Hippocampal formation (tissue), 2 donors: ENCODE results near the gene EIF4G2.

Experiments used
- DNase-seq, 2 donors: peaks; one replicate each; lab custom pipeline; 2025; lab: John Stamatoyannopoulos, UW

Gene EIF4G2

DNA sequence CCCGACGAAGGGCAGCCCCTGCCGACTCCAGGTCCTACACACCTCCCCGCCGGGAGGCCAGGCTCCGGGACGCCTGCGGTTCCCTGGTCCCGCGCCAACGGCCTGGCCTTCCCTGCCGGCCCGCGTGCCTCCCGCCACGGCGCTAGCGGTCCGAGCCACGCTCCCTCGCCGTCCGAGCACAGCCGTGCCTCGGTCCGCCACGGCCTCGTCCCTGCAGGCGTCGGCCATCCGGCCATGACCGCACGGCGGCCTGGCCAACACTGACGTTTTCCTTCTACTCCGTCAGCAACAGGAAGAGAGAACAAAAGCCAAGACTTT is 532 bp downstream of the EIF4G2 start:
- DNase-seq = no peak

DNA sequence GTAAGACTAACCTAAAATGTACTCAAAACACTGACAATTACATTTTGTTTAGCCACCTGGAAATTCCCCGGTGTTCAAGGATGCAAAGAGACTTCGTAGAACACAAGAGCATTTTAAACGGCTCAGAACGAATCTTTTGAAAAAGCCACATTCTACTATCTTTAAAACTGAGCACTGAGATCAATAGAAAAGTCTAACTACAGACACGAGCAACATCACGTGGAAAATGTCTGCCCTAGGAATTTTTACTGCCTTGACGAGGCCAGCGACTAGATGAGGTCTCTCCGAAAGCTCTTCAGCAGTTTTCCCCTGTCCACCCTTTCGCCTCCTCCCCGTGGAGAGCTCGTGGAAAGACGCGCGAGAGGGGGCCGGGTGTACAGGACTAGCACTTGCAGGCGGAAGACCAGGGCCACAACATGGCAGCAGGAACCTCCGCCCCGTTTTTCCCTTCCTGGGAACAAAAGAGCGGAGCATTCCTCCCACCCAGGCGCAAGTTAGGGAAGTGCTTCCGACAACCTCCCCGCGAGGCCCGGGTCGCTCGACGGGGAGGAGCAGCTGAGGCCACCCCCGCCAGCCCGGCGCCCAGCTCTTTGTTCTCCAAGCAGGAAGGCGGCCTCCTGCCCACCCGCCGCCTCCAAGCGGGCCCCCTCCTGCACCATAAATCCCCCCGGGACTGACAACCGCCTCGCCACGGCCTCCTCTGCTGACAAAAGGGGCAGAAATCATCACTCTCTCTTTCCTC is 1.1 kb downstream of the EIF4G2 start:
- DNase-seq = peak; percentile 19 to 68

DNA sequence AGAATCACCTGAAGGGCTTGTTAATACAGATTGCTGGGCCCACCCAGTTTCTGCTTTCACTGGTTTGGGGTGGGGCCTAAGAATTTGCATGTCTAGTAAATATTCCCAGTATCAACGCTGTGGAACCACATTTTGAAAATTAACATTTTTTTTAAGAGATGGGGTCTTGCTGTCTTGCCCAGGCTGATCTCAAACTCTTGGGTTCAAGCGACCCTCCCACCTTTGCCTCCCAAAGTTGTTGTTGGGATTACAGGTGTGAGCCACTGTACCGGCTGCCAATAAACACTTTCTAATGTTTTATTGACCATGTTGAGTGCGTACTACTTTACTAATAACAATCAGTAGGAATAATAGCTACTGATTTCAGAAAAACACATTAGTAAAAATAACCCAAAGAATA is 2.5 kb downstream of the EIF4G2 start:
- DNase-seq = no peak

DNA sequence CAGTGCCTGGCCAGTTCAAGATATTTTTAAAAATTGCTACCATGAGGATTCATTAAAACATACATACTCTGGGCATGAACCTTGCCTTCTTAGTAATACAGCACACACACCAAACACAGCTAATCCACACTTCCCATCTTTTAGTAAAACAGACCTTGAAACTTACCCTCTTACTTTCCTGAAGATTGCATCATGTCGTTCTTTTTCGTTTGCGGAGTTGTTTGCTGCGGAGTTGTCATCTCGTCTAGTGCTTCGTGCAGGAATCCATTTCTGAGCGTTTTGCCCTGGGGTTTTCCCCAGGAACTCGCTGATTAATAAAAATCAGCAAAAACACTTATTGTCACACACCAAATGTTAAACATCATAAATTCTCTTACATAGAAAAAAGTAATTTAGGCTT is 3.0 kb downstream of the EIF4G2 start:
- DNase-seq = no peak

DNA sequence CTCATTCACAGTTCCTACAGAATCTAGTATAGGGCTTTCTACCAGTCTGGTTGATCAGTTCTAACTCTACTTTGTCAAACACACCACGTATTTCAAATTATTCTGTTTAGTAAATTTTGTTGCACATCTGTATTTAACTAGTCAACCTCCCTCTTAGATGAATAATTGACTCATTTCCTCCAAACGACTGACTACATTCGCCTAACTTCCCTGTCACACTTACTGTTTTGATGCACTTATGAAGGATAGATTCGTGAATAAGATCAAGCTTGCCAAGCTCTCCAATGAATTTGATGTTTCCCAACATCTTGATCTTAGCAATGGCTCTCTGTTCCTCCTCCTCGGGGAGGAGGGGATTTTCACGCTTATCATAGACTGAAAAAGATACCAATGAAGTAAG is 5.0 kb downstream of the EIF4G2 start:
- DNase-seq = no peak

DNA sequence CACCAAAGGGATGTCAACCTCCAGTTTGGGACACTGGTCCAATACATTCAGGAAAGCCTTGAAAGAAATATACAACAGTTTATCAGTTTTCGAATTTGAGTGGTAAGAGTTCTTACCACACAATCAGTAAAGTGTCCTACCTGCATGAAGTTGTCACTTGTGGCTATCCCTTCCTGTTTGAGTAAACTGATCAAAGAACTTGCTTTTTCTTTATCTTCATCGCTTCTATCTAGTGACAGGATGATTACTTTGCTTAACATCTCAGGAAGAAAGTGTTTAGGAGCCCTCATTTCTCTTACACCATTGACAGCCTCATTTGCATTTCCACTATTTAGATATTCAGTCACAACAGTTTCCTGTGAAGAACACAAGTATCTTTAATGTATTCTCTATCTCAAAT is 8.4 kb downstream of the EIF4G2 start:
- DNase-seq = no peak

DNA sequence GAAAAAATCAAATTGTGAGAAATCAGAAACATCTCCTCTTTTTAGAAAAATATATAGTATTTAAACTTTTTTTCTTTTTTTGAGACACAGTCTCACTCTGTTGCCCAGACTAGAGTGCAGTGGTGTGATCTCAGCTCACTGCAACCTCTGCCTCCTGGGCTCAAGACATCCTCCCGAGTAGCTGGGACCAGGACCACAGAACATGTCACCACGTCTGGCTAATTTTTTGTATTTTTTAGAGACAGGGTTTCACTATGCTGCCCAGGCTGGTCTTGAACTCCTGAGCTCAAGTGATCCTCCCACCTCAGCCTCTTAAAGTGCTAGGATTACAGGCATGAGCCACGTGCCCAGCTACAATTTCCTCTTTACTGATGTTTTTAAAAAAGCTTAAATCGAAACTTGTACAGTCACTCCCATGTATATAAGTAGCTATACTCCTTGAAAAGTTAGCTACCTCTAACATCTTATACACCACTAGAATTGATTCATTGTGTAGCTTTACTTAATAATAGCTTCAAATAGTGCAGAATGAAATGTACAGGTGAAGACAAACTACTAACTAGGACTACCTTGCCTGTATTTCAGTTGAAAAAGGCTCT is 10.3 kb downstream of the EIF4G2 start:
- DNase-seq = no peak

DNA sequence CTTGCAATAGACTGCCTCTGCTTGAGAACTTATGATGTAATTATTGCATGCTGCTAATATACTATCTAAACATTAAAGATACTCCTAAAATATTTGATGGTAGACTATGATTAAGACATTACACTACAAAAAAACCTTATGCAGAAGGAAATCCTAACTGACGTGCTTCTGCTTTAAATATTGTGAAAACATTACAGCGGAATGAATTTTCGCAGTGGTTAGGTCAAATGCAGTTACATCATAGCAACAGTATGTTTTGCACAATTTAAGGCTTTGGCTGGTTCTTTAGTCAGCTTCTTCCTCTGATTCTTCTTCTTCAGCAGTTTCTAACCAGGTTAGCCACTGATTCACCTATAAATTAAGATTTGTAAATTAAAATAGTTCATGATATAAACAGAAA is 11.2 kb downstream of the EIF4G2 start:
- DNase-seq = no peak

DNA sequence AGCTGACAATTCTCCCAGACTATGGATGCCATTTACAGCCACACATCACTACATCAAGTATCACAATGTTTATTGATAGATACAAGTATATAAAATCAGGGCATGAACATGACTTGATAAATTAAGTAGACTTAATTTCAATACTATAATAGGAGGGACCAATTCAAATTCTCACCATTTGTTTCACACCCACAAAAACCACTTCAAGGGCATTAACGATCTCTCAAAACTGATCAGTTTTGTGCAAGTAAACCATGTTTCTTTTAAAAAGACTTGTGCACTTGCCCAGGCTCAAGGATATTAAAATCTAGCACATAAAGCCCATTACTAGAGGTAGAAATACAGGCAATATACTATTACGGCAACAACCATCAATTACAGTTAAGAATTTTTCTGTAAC is 11.7 kb downstream of the EIF4G2 start:
- no peak for DNase-seq

DNA sequence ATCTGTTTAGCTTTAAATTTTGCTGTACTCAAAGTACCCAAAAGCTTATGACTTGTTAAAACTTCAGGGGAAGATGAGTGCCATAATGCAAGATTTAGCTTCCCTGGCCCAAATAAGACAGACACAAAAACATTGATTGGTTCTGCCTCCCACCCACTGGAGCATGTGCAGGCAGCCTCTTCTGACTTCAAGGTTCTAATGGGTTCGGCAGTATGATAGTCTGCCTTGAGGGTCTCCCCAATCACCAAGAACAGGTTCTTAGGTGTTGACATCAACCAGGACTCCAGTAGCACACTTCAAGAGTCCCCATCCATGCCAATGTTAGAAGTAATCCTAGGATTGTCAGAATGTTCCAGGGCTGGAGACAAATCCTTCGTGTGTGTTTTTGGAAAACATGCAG is 12.5 kb downstream of the EIF4G2 start:
- DNase-seq = no peak

DNA sequence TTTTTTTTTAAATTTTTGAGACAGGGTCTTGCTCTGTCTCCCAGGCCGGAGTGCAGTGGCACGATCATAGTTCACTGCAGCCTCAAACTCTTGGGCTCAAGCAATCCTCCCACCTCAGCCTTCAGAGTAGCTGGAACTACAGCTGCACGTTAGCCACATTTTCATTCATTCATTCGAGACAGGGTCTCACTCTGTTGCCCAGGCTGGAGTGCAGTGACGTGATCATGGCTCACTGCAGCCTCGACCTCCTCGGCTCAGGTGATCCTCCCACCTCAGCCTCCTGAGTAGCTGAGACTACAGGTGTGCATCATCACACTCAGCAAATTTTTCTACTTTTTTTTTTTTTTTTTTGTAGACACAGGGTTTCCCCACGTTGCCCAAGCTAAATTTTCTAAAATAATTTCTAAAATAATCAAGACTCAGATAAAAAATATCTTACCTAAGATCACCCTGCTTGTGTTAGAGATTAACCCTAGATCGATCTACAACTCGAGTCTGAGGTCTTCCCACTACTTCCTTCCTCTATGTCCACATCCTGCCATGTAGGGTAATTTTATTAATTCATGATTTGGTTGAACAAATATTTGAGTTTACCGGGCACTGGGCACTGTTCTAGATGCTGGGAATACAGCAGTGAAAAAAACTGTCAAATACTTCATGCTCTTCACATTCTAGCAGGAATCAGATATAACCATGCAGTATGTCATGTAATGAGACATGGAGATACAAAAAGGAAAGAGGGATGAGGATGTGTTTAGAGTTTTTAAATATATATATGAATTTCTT is 15.1 kb downstream of the EIF4G2 start:
- no peak for DNase-seq

DNA sequence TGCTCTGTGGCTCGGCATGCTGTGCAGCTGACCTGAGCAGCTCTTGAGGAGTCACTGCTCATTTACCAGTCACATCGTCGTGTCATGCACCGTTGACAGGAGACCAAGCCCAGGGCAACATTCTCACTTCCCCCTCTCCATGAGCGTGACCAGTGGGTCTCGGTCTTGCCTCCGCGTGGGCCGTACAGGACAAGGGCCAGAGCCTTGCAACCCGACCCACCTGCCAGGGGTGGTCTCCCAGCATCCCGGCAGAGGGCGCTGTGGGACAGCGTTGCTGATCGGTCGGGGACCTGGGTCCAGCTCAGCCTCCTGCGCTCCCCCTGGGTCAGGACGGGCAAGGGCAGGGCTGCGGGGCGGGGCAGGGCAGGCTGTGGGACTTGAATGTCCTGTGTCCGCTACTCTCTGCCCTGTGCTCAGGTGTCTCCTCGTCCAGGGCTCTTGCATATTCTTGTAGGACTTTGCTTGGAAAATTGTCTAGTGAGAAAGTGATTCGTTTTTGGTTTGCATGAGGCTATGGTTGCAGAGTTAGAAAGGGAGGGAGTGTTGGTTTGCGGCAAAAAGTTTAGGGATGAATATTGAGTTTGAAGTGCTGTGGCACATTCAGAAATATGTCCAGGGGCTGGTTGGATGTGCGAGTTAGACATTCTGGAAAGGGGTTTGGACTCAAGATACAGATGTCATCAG is 16.2 kb downstream of the EIF4G2 start:
- DNase-seq = peak; percentile 14 to 73

DNA sequence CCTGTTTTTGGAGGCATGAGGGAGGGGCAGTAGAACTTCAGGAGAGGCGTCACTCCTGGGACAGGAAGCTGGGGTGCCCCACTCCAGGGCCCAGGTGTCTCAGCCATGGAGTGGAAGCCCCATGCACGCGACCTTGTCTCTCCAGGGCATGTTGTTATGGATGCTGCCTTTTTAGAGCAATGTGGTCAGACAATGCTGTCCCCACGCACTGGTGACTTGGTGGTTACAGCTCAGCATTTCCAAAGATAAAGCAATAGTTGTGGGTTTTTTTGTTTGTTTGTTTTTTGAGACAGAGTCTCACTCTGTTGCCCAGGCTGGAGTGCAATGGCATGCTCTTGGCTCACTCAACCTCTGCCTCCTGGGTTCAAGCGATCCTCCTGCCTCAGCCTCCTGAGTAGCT is 22.3 kb downstream of the EIF4G2 start:
- no peak for DNase-seq

DNA sequence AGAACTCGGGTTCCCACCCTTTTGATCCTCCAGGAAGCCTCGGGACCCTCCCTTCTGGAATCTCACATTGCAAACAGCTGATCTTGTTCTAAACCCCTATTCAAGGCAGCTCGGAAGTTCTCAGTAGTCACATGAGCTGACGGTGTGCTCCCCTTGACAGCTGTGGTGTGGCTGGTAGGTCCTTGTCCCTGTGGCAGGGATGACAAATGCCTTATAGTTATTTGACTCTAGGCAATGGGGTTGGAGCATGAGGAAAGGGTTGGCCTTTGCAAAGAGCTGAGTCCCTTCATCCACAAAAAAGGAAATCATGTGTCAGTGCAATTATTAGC is 23.6 kb downstream of the EIF4G2 start:
- DNase-seq = no peak

DNA sequence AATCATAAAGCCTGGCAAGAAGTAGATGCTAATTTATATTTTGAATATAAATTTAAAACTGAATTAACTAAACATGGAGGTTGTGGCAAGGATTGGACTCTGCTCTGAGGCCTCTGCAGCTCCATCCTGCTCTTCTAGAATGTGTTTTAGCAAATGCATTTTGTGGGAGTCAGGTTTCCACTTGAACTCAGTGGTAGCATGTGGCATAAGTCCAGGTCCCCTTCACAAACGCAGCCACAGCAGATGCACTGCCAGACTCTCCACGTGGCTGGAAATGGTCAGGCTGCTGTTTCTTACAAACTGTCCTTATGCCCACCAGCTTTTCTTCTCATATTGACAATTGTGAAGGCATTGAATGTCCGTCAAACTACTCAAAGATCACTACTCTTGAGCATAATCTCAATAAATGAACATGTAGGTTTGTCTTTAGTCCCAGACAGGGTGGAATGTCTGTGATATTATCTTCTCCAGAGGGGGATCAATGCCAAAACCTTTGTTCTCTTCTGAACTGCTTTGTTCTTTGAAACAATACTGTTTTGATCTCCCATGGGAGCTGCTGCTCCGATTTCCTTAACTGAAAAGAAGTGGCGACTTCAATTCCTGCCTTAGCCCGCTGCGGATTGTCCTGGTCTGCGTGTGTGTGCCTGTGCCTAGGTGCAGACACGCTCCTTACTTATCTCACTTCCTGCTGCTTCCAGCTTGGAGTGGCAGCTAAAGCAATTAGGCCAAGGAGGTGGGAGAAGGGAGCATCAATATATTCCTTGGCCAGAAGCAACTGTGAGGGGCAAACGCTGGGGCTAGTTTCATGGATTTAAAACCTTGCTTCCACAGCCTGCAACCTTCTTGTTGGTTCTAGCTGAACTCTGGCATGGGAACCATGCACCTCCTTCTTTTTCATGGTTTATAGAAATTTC is 24.2 kb downstream of the EIF4G2 start:
- no peak for DNase-seq

DNA sequence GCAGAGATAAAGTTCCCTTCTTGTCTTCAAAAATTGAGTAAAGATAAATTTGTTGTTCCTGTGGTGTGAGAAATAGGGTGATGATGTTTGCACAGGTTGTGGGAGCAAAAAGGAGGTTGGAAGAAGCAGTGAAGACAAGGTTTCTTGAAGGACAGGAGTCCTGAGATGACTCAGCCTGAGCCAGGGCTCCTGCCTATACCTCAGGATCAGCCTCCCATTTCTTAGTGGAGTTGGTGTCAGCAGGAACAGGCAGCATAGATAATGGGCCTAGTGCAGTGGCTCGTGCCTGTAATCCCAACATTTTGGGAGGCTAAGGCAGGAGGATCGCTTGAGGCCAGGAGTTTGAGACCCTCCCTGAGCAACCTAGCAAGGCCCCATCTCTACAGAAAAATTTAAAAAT is 28.7 kb downstream of the EIF4G2 start:
- DNase-seq = no peak

DNA sequence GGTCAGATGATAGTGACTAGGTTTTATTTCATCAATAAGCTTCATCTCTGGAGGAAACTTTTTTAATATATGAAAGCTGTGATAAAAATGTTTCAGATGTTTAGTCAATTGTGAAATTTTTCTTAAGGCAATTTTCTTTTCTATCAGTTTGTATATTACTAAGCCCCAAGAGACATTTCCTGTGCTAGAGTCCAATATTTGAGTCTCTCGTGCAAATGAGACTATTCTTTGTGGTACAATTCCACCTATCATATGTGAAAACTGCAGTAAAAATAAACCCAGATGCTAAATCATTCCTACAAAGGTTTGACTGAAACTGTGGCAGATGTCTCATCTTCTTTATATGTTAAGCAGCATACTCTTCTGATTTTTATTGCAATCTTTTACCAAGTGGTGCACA is 29.6 kb downstream of the EIF4G2 start:
- no peak for DNase-seq

DNA sequence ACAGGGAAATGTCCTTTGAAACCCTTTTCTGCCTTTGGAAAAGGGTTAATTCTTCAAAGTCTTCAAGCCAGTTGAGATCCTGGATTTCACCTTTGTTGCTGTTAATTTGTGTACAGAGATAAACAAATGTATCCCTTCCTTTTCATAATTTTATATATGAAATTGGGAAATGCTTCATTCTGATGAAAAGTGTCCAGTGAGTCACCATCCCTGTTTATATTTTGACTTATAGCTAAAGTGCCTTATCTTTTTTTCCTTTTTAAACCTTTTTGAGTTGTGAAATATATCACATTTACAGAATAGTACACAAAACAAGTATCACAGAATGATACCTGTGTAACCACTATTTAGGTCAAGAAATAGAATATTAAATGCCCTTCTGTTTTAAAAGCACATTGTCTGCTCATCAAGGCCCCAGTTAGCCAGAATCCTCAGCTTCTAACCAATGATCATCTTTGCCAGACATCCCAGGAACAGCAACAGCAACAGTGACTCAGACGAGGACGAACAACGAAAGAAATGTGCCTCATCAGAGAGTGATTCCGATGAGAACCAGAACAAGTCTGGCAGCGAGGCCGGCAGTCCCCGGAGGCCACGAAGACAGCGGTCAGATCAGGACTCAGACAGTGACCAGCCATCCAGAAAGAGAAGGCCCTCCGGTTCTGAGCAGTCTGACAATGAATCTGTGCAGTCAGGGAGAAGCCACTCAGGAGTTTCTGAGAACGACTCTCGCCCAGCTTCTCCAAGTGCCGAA is 30.3 kb downstream of the EIF4G2 start:
- no peak for DNase-seq

DNA sequence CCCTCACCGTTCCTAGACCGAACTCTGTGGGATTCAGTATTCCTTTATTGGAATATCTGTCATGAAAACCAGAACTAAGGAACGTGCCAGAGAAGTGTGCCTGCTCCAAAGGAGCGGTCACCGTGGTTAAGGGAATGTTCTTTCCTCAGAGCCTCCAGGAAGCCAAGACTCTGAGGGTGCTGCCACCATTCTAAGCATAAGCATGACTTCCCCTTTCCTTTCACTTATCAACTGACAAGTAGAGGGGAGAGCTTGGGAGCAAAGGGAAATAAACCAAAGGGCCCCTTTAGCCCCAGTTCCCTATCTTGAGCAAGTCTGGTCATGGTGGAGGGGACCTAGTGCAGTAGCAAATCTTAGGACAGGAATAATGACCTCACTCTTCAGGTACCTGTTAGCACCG is 30.9 kb downstream of the EIF4G2 start:
- no peak for DNase-seq

DNA sequence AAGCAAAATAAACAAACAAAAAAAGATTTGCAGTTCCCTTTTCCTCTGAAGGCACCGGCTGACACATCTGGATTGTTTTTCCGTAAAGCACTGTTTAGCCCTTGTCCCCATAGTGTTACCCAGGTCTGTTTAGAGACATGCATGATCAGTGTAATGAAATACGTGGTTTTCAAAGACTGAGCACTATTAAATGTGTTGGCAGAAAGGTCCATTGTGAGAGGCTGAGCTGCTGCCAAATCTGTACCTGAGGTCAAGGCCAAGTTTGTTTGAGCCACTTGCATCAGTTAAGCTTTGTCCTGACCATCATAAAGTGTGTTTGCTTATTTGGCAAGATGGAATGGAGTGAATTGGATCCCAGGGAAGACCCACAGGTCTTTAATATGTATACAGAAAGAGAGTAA is 31.3 kb downstream of the EIF4G2 start:
- no peak for DNase-seq

DNA sequence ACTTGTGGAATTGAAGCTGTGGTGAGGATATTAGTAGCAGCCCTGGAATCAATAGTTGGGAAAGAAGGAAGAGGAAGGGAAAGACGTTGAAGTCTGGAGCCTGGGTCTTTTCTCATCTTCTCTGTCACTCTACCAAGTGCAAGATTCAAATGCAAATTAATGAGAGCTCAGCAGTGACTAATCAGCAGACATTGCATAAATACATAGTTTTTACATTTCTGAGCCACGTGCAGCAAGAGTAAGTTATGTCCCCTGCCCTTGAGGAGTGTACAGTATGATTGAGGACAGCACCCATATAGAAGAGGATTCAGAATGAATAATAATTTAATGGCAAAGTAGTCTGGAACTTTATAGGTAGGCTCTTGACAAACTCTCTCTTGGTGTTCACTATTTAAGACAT is 33.9 kb downstream of the EIF4G2 start:
- no peak for DNase-seq
